ENCODE results near the gene SOX9. TPM values are rescaled to one million over a fixed set of nuclear protein-coding genes. Genes with fewer than 3 reads are reported as not detected.
A peak's percentile ranks its signal among the peaks of the same experiment; 100 is the strongest.

The SOX9 gene
- total RNA-seq (2014; rRNA removed), result 8.0 and 11.3 TPM in 2 replicates
- 1.4 TPM for polyA plus RNA-seq (2012)

- DNase-seq (ENCODE audit: low read depth), result peak; percentile 95
Observed at GRCh38 chr17:72120642-72121163, at the start of gene SOX9. TSS of gene SOX9 (plus strand) at chr17:72121020. CDS start at chr17:72121392, 372 bp downstream.

GRCh38 chr17:72071330-72071729, 49.5 kb upstream of the SOX9 start:
- no peak for DNase-seq (ENCODE audit: low read depth)

DNA sequence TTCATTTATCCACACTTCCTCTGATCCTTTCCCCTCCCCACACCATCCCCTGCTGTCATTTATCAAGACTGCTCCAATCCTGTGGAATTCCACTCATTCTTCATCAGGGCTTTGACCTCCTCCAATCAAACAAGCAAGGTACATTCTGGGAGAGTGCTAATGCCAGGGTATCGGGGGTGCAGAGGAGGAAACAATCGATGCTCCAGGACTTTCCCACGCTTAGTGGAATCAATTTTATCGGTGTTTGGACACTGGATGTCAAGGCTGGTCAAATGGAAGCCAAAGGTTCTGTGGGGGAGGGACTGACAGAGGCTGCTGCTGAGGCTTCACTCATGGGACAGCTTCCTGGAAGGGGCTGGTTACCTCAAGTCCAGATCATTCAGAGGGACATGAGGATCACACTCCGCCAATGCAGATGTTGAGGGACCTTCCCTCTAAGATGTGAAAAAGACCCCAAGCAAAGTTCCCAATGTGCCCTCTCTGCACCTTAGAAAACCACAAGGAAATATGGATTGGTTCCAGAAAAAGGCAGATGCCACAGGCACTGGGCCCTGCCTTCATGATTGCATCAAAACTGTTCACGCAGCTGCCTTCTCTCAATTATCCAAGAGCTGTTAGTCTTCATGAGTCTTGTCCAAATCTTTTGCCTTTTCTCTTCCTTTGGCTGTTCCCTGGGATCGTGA, 44.7 kb upstream of the SOX9 start:
- DNase-seq (ENCODE audit: low read depth), result no peak

DNA sequence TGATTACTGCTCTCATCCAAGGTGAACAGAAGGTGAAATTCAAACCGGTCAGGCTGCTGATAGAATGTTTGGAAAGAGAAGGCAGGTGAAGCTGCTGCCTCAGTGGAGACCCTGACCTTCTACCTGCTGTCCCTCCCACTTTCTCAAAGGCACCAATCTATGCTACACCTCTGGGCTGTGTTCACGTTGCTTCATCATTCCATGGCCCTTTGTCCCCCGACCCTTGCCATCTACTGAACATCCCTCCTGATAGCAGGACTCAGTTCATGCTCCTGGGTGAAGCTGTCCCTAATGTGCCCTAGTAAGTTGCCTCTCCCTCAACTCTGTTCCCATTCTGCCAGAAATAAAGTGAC, 44.2 kb upstream of the SOX9 start:
- no peak for DNase-seq (ENCODE audit: low read depth)

DNA sequence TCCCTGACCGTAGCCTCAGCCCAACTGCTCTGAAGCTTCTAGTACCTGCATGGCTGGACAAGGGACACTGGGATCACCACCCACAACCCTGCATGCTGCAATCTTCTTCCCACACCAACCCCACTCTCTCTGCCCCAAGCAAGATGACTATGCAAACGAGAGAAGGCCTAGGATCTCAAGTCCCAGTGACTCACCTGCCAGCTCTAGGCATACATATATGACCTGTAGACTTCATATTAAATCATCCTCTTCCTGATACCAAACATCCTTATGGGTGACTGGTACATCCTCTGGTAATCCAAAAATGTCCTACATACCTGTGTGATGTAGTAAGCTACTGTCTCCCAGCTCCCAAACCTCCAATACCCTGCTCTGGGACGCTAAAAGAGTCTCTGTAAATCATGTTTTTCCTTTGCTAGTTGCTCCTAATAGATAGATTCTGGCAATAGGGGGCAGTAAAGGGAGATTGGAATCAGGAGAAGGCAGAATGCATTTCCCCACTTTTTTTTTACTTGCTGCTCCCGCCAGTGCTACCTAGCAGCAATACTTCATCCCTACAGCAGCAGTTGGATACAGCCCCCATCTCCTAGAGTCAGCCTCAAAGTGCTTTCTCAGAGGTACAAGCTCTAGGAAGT, 43.4 kb upstream of the SOX9 start:
- DNase-seq (ENCODE audit: low read depth), result no peak

DNA sequence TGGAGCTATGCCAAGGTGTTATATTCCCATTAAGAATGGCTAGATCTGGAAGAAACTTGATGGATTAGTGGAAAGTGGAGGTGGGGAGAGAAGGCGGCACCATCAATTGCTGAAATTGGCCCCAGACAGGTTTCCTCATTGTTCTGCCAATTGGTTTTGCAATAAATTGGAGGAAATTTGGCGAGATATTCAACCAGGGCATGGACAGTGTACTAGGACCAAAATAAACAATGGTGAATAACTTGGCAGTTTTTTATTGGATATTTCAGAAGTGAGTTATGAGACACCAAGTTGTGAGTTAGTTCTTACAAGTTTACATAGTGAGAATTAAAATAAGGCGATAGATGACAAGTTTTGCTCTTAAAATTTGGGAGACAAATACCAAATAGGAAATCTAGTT, 41.1 kb upstream of the SOX9 start:
- no peak for DNase-seq (ENCODE audit: low read depth)

DNA sequence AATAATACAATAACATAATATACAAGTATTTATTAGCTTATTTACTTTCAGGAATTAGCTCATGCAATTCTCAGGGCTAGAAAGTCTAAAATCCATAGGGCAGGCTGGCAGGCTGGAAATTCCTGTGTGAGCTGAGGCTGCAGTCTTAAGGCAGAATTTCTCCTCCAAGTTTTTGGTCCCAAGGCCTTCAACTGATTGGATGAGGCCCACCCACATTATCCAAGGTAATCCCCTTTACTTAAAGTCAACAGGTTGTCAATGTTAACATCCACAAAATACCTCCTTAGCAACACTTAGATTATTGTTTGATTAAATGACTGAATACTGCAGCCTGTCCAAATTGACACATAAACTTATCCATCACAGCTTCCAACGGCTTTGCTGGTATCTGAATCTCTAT, 32.9 kb upstream of the SOX9 start:
- DNase-seq (ENCODE audit: low read depth), result no peak

DNA sequence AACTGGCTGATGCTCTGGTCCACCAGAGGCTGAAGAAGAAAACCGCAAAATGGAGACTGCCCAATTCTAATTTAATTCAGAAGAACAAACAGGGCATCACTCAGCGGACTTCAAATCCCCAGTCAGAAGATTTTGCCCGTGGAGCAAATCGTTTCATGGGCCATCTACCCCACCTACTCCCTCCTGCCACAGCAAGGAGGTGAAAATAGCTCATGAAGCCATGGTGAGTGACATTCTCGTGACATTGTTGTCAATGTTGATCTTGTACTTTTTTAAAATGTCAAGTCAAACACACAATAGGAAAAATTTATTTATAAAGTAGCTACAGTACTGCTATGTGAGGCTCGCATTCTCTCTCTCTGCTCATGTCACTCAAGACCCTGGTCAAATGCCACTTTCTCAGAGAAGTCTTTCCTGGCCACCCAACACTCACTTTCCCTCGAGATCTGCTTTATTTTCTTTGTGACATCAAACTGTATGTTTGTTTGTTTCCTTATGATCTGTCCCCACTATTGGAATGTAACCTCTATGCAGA, 31.3 kb upstream of the SOX9 start:
- no peak for DNase-seq (ENCODE audit: low read depth)

- DNase-seq (ENCODE audit: low read depth), result no peak
Observed at GRCh38 chr17:72090108-72090507, 30.7 kb upstream of the SOX9 start.

GRCh38 chr17:72092710-72093322, 28.0 kb upstream of the SOX9 start:
- DNase-seq (ENCODE audit: low read depth), result no peak

GRCh38 chr17:72093707-72094106, 27.1 kb upstream of the SOX9 start:
- DNase-seq (ENCODE audit: low read depth), result no peak

- DNase-seq (ENCODE audit: low read depth), result no peak
Observed at GRCh38 chr17:72095316-72095715, 25.5 kb upstream of the SOX9 start.

DNA sequence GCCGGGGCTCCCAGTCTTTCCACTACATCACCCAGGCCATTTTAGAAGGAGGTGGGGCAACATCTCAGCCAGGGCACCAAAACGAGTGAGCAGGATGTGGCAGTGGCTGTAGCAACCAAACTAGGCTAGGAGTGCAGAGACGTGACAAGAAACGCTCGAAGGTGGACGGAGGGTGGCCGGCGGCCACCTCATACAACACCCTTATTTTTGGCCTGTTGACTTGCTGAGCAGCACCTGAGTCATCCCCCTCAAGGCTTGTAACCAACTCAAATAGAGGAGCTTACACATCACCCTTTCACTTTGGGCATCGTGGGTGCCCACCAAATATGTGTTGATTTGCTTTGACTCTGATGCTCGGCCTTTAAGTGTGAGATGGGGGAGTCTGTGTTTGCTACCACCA, 23.7 kb upstream of the SOX9 start:
- DNase-seq (ENCODE audit: low read depth), result no peak

GRCh38 chr17:72099919-72100318, 20.9 kb upstream of the SOX9 start:
- no peak for DNase-seq (ENCODE audit: low read depth)

GRCh38 chr17:72100470-72100869, 20.4 kb upstream of the SOX9 start:
- DNase-seq (ENCODE audit: low read depth), result no peak

DNA sequence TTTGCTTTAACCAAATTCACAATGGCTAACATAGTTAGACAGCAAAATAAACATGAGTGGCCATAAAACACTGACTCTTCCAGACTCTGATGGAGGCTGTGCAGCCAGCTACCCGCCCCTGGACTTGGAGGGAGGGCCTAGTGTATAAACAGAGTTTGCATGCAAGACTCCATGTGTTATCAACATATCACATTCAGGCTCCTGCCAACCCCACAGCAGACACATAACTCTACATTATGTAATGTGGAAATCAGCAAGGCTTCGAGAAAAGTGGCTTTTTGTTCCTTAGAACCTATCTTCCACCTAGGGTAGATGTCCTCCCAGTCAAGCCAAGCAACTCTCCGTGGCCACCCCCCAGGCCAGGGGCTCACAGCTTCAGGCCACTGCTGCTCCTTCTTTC, 19.3 kb upstream of the SOX9 start:
- DNase-seq (ENCODE audit: low read depth), result no peak

DNA sequence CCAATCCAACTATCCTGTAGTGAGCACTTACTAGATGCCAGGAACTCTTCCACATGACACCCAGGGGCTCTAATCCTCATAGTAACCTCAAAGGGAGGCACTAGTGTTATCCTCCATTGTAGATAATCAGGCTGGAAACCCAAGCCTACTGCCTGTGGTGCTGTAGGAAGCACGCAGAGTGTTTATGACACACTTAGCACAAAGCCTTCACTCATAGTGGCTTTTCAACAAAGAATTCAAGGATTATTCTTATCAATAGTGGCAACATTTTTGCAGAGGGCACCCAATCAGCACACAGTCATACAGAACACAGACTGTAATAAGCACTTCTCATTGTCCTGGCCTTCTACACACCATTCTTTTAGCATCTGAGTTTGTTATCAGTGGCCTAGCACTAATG, 18.5 kb upstream of the SOX9 start:
- DNase-seq (ENCODE audit: low read depth), result no peak

DNA sequence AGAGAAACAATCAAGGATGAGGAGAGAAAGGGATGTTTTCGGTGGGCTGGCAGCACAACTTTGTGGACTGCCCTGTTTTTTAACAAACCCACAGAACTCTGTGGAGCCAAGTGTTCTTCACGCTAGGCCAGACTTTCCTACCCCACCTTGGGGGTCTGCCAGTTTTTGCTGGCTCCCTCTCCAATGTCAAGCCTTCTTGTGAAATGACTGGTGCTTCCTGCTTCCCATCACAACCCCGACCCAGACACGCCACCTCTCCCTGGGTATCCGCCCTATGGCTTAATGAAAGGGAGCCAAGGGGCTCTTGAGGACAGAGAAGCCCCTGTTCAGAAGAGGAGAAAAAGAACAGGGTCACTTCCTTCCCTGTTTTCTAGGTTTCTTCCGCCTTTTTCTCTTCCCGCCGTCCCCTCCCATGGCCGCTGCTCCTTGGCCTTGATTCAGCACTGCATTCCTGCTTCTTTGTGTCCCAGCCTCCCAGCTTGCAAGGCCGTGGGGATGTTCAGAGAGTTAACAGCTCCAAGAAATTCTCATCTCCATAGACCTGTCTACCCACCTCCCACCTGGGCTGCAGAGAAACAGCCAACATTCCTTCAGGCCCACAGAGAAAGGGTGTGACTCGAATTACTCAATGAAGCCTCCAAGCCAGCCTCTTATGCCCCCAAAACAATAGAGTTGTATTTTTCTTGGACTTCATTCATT, 16.5 kb upstream of the SOX9 start:
- DNase-seq (ENCODE audit: low read depth), result no peak

GRCh38 chr17:72104863-72105234, 16.0 kb upstream of the SOX9 start:
- no peak for DNase-seq (ENCODE audit: low read depth)

DNA sequence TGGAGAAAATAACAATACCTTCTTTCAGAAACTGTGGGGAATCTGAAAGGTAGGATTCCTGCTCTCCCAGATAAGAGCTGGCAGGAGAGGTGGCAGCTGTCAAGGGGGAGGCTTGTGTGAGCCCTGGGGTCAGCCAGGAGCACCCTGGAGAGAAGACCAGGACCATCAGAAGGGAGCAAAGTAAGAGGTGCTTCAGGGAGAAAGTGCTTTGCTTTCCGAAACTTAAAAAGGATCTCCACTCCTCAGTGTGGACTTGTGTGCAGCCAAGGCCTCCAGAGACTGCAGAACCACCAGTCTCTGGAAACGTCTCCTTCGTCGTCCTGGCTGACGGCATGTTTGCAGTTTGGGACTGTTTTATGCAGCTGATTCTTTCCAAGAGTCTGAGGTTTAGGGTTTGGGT, 13.7 kb upstream of the SOX9 start:
- no peak for DNase-seq (ENCODE audit: low read depth)

- DNase-seq (ENCODE audit: low read depth), result no peak
Observed at GRCh38 chr17:72110231-72110941, 10.4 kb upstream of the SOX9 start.

DNA sequence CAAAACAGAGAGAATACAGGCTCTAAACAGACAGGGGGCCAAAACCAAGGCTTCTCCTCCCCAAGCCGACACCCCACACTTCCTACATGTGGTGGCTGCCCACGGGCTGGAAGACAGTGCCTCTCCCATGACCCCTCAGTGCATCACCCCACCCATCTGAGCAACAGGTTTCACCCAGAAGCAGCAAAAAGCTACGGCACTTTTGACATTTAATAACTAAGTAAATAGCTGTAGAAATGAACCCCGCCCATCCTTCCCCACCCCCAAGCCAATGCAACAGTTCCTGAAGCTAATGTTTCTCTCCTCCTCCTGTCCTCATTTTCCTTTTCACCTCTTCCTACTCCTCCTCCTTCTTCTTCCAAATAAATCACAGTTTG, 9.9 kb upstream of the SOX9 start:
- no peak for DNase-seq (ENCODE audit: low read depth)

All from LHCN-M2 (cell line).